Parathyroid adenoma (tissue), 2 donors: ENCODE measurements around the gene LSM2.
"Not testable (repeated sequence)": the region's sequence is repeated elsewhere in the genome, so short reads cannot be mapped to it uniquely, and the experiment has no call there.

ENCODE experiments used
- H2AFZ ChIP-seq: fragments of 300-600 bp; sonication (generic); one replicate; pipeline ENCODE4 v1.7.0; 2017; ENCODE audit warnings: antibody characterized with exemption, mild to moderate bottlenecking
- H3K27ac ChIP-seq: fragments of 300-600 bp; sonication (generic); one replicate; pipeline ENCODE4 v1.7.0; 2017
- H3K27me3 ChIP-seq: fragments of 300-600 bp; sonication (generic); one replicate; pipeline ENCODE4 v1.7.0; 2017; ENCODE audit warnings: low read length; ENCODE audit not compliant: control insufficient read depth, insufficient read depth
- H3K36me3 ChIP-seq: fragments of 300-600 bp; sonication (generic); one replicate; pipeline ENCODE4 v1.7.0; 2017; ENCODE audit warnings: low read length; ENCODE audit not compliant: control insufficient read depth, insufficient read depth
- H3K4me1 ChIP-seq: fragments of 300-600 bp; sonication (generic); one replicate; pipeline ENCODE4 v1.7.0; 2017; ENCODE audit warnings: control low read depth
- H3K4me2 ChIP-seq: fragments of 300-600 bp; sonication (generic); one replicate; pipeline ENCODE4 v1.7.0; 2017; ENCODE audit warnings: low read length
- H3K4me3 ChIP-seq: fragments of 300-600 bp; sonication (generic); one replicate; pipeline ENCODE4 v1.7.0; 2017; ENCODE audit warnings: low read depth, low read length
- H3K79me2 ChIP-seq: fragments of 300-600 bp; sonication (generic); one replicate; pipeline ENCODE4 v1.7.0; 2017; ENCODE audit warnings: control low read depth
- H3K9ac ChIP-seq: fragments of 300-600 bp; sonication (generic); one replicate; pipeline ENCODE4 v1.7.0; 2017; ENCODE audit warnings: mild to moderate bottlenecking
- H3K9me3 ChIP-seq: fragments of 300-600 bp; sonication (generic); one replicate; pipeline ENCODE4 v1.7.0; 2017; ENCODE audit warnings: low read length; ENCODE audit not compliant: control insufficient read depth
- CTCF ChIP-seq: fragments of 300-600 bp; sonication (generic); IDR thresholded peaks from one replicate; pipeline ENCODE4 v1.7.0; 2017; ENCODE audit warnings: antibody characterized with exemption, mild to moderate bottlenecking
- donor health status: primary hyperparathyroidism.

The LSM2 gene

GRCh38 chr6:31844507-31844906 lies 37.7 kb upstream of the LSM2 start:
- TF ChIP-seq CTCF: no peak
- H3K27ac ChIP-seq: no peak overlapping the region

GRCh38 chr6:31842053-31842452 lies 35.3 kb upstream of the LSM2 start:
- H3K27me3 ChIP-seq: no peaks in the 10 kb centered on the region
- no peak for TF ChIP-seq CTCF
- H3K36me3 ChIP-seq: no peaks in the 10 kb centered on the region
- no peak overlapping the region for H3K4me3 ChIP-seq
- no peak overlapping the region for H2AFZ ChIP-seq
- no peak overlapping the region for H3K27ac ChIP-seq
- no peak overlapping the region for H3K4me2 ChIP-seq
- H3K9me3 ChIP-seq: no peaks in the 10 kb centered on the region
- no peaks in the 10 kb centered on the region for H3K79me2 ChIP-seq
- peaks cover 7% of the 10 kb centered on the region for H3K4me1 ChIP-seq
- H3K9ac ChIP-seq: no peak overlapping the region

More at GRCh38 chr6:31844507-31844906, 37.7 kb upstream of the LSM2 start:
- H3K27me3 ChIP-seq: no peaks in the 10 kb centered on the region
- no peak overlapping the region for H2AFZ ChIP-seq
- no peak overlapping the region for H3K4me2 ChIP-seq
- H3K9ac ChIP-seq: no peak overlapping the region
- H3K9me3 ChIP-seq: no peaks in the 10 kb centered on the region
- H3K36me3 ChIP-seq: no peaks in the 10 kb centered on the region
- H3K4me3 ChIP-seq: no peak overlapping the region
- no peaks in the 10 kb centered on the region for H3K4me1 ChIP-seq
- no peaks in the 10 kb centered on the region for H3K79me2 ChIP-seq

GRCh38 chr6:31839779-31840126 lies 33.0 kb upstream of the LSM2 start:
- H3K27ac ChIP-seq, H3K4me3 ChIP-seq, H3K4me2 ChIP-seq, H3K36me3 ChIP-seq, H2AFZ ChIP-seq, H3K79me2 ChIP-seq, H3K9ac ChIP-seq, H3K9me3 ChIP-seq, H3K27me3 ChIP-seq: not testable (repeated sequence)
- H3K4me1 ChIP-seq: peaks cover 18% of the 10 kb centered on the region

- H3K4me2 ChIP-seq: no peak overlapping the region
- no peaks in the 10 kb centered on the region for H3K36me3 ChIP-seq
- H3K27me3 ChIP-seq: no peaks in the 10 kb centered on the region
- H3K27ac ChIP-seq: no peak overlapping the region
- H3K79me2 ChIP-seq: peaks cover 8% of the 10 kb centered on the region
- no peak overlapping the region for H2AFZ ChIP-seq
- H3K4me3 ChIP-seq: no peak overlapping the region
- H3K9me3 ChIP-seq: no peaks in the 10 kb centered on the region
- TF ChIP-seq CTCF: no peak
- no peak overlapping the region for H3K9ac ChIP-seq
- H3K4me1 ChIP-seq: peaks cover 21% of the 10 kb centered on the region
These were observed 32.2 kb upstream of the LSM2 start for GRCh38 chr6:31838968-31839367.

- Histone ChIP-seq H3K4me1 (peaks cover 22% of the 10 kb centered on the region), H3K79me2 (peaks cover 13% of the 10 kb centered on the region)
- not testable (repeated sequence) for H3K4me3 ChIP-seq, H2AFZ ChIP-seq, H3K9me3 ChIP-seq, H3K27me3 ChIP-seq, H3K9ac ChIP-seq, H3K36me3 ChIP-seq, H3K27ac ChIP-seq, H3K4me2 ChIP-seq
These were observed 31.4 kb upstream of the LSM2 start for GRCh38 chr6:31838114-31838553.

- H3K4me2 ChIP-seq: peak overlapping the region; percentile 57
- H3K4me1 ChIP-seq: peaks cover 23% of the 10 kb centered on the region
- no peak overlapping the region for H3K4me3 ChIP-seq
- H3K36me3 ChIP-seq: no peaks in the 10 kb centered on the region
- H2AFZ ChIP-seq: no peak overlapping the region
- H3K9ac ChIP-seq: no peak overlapping the region
- peak overlapping the region; percentile 99 for H3K27ac ChIP-seq
- H3K79me2 ChIP-seq: peaks cover 17% of the 10 kb centered on the region
- no peak for TF ChIP-seq CTCF
- no peaks in the 10 kb centered on the region for H3K9me3 ChIP-seq
- no peaks in the 10 kb centered on the region for H3K27me3 ChIP-seq
These were observed 30.8 kb upstream of the LSM2 start for GRCh38 chr6:31837369-31838113.
